ENCODE data around the gene SMC3.
"Not testable (repeated sequence)": the region's sequence is repeated elsewhere in the genome, so short reads cannot be mapped to it uniquely, and the experiment has no call there.

SMC3 gene

DNA sequence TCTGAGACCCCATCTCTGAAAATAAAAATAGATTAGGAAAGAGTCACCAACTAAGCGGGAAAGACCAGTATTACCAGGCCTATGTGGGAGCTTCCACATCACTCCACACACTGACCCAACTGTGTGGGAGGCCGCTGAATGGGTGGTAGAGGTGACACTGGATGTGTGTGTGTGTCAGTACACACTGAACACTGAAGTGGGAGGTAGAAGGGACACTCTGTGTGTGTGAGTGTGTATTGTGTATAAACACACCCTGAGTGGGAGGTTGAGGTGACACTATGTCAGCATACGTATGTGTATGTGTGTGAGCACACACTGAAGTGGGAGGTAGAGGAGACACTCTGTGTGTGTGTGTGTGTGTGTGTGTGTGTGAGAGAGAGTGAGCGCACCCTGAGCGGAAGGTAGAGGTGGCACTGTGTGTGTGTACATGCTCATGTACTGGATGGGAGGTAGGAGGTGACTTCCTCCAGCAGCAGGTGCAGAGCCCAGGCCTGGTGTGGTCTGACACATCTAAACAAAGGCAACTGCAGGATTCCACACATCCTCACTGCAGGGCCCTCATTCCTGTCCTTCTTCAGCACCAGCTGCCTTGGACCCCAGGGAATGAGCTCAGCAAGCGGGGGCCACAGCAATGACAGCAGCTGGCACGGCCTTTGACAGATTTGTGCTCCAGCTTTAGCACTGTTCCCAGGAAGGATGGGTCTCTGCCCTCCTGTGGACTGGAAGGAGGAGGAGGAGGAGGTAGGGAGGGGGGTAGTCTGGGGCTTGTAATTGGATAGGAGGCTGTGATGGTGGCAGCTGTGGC lies 50.1 kb downstream of the SMC3 start:
- no peak for TF ChIP-seq POLR2A (IDR thresholded peaks at IDR 0.05; ENCODE audit: low read depth, low read length)
- FAIRE-seq: no peak
- DNase-seq (ENCODE audit: insufficient read length, low spot score): no peak

DNA sequence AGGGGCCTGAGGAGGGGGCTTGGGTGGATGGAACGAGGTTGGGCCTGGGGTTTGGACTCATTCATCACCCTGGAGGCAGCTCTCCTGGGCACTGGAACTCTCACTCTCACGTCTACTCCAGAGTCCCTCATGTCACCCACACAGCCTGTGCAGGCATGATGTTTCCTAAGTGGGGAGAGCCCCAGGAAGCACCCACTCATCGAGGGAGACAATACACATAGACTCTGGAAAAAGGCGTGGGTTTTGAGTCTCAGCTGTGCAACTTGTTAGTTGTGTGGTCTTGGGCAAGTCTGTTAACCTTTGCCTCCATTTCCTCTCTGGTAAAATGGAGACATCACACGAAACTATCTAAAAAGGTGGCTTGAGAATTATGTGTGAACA lies 50.7 kb downstream of the SMC3 start:
- no peak for TF ChIP-seq POLR2A (IDR thresholded peaks at IDR 0.05; ENCODE audit: low read depth, low read length)
- FAIRE-seq: no peak
- DNase-seq (ENCODE audit: insufficient read length, low spot score): no peak

DNA sequence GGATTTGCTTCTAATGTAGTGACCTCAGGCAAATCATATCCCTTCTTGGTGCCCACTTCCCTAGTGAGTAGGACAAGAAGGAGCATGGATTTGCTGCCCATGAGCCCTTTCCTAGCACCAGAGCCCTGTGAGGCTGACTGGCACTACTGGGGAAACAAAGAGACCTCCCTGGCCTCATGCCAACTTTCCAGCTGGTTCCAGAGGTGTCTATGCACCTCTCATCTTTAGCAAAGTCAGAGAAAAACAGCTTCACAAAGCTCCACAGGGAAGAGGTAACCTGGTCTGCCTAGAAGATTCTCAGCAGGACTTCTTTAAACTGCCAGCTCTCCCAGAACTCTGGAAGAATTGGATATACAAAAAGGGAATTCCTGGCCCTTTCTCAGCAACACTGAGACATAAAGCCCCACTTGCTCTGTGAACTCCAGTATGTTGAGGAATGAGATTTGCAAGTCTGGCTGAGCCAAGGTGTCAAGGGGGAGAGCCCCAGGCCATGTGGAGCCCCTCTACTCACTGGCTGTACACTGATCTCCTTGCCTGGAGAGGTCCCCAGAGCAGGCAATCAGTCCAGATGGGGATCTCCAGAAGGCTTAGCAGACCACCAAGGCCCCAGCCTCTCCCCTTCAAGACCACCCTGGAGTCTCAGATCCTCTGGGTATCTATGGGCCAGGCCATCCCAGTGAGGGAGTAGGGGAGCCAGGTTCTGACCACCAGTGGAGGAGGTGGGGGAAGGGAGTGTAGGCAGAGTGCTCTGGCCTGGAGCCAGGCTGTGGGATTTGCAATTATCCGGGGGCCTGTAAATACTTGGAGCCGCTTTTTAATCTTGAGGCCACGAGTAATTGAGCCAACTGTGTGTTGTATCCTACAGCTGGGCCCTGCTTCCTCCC lies 52.3 kb downstream of the SMC3 start:
- no peak for TF ChIP-seq POLR2A (IDR thresholded peaks at IDR 0.05; ENCODE audit: low read depth, low read length)
- DNase-seq (ENCODE audit: insufficient read length, low spot score) (no peak), FAIRE-seq (no peak)

DNA sequence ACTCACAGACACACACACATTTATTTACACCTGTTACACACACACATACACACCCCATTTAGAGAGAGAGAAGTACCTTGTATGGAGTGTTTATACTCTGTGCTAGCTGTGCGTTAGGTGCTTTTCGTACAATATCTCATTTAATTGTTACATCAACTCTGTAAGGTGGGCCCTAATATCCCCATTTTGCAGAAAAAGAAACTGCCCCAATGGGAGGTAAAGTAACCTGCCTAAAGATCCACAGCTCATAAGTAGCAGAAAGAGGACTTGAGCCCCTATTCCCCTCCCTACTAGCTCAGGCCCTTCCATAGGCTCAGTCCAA lies 52.9 kb downstream of the SMC3 start:
- no peak for TF ChIP-seq POLR2A (IDR thresholded peaks at IDR 0.05; ENCODE audit: low read depth, low read length)
- FAIRE-seq (no peak), DNase-seq (ENCODE audit: insufficient read length, low spot score) (no peak)

DNA sequence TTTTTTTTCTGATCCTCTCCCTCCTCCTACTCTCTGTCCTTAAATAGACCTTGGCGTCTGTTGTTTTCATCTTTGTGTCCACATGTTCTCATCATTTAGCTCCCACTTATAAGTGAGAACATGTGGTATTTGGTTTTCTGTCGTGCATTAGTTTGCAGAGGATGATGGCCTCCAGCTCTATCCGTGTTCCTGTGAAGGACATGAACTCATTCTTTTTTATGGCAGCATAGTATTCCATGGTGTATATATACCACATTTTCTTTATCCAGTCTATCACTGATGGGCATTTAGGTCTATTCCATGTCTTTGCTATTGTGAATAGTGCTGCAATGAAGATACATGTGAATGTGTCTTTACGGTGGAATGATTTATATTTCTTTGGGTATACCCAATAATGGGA lies 55.8 kb downstream of the SMC3 start:
- not testable (repeated sequence) for FAIRE-seq

DNA sequence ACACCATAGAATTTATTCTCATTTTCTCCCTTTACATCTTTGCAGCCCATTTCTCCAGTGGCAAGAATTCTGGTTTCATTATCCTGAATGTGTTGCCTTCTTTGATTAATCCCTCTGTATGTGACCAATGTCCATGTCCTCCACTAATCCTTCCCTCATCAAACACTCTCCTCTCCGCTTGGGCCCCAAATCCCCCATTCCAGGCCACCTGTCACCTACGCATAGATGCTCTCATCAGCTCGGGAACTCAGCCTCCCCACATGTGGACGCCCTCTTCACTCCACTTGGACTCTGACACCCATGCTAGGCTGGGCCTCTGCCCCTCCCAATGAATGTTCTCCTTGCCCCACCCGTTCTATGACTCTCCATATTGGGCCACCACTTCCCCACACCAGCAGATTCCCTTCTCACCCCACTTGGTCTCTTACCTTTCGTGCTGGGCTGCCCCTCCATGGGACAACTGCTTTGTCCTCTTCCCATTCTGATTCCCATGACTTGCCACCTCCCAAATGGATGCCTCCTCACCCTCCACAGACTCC lies 57.9 kb downstream of the SMC3 start:
- TF ChIP-seq POLR2A (IDR thresholded peaks at IDR 0.05; ENCODE audit: low read depth, low read length): no peak
- FAIRE-seq: no peak
- no peak for DNase-seq (ENCODE audit: insufficient read length, low spot score)

More for the DNA sequence above, 55.8 kb downstream of the SMC3 start:
- DNase-seq (ENCODE audit: insufficient read length, low spot score): not testable (repeated sequence)

DNA sequence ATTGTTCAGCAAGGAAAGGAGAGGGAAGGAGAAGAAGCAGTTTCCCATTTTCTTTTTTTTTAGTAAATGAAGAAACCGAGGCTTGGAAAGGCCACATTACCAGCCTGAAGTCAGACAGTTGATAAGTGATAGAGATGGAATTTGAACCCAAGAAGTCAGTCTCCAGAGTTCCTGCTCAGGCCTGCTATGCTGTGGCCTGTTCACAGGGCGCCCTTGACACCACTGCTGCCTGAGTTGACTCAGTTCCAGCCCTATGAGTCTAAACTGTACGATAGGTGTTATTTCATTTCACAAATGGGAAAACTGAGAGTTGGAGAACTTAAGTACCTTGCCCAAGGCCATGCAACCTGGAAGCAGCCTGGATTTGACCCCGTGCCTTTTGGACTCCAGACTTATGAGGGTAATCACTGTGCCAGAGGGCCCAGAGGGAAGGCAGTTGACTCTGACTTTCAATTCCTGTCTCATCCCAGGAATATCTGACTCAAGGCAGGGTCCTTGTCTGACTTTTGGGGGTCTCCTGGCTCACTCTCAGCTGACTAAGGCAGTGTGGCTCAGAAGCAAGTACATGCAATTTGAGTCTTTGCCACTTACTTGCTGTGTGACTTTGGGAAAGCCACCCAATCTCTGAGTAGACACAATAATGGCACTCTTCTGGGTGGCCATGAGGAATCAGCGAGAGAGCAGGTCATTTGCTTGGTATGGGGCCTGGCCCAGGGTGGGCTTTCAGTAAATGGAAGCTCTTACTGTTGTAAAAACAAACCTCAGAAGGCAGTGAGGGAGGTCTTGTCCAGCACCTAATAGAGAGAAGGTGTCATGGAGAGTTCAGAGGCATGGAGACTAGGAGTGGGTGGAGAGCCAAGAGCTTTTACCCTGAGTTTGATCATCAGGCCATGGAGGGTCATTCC lies 58.7 kb downstream of the SMC3 start:
- no peak for FAIRE-seq
- TF ChIP-seq POLR2A (IDR thresholded peaks at IDR 0.05; ENCODE audit: low read depth, low read length): no peak
- DNase-seq (ENCODE audit: insufficient read length, low spot score): no peak

DNA sequence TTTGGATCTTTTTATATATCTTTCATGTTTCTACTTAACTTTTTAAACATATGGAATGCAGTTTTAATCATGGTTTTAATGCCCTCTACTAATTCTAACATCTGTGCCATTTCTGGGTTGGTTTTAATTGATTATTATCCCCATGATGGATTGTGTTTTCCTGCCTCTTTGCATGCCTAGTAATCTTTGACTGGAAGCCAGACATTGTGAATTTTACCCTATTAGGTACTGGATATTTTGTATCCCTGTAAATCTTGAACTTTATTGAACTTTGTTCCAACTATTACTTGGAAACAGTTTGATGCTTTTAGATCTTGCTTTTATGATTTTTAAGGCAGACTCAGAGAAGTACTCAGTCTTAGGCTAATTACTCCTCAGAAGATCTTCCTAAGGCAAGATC lies 60.7 kb downstream of the SMC3 start:
- FAIRE-seq (no peak), DNase-seq (ENCODE audit: insufficient read length, low spot score) (no peak)

DNA sequence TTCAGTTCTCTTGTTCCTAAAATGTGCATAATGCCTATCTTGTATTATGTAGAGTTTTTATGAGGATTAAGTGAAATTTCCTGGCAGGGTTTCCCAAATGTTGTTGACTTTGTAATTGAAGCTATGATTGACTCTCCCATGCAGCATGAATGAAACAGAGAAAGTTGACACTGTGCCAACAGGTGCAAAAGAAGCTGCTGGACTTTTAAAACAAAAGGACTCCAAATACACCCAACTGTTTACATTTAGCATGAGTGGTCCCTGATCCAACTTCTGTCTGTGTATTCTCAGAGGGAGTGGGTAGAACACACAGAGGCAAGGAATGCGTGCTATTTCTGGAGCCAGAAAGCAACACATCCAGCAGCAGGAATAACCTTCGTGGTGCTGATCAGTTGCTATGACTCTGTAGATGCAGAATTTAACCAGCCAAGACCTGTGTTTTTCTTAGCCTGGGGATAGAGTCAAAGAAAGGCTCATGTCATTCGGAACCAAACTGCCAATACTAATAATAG lies 62.2 kb downstream of the SMC3 start:
- no peak for TF ChIP-seq POLR2A (IDR thresholded peaks at IDR 0.05; ENCODE audit: low read depth, low read length)
- FAIRE-seq: no peak
- no peak for DNase-seq (ENCODE audit: insufficient read length, low spot score)

More for the DNA sequence above, 60.7 kb downstream of the SMC3 start:
- TF ChIP-seq POLR2A (IDR thresholded peaks at IDR 0.05; ENCODE audit: low read depth, low read length): no peak

DNA sequence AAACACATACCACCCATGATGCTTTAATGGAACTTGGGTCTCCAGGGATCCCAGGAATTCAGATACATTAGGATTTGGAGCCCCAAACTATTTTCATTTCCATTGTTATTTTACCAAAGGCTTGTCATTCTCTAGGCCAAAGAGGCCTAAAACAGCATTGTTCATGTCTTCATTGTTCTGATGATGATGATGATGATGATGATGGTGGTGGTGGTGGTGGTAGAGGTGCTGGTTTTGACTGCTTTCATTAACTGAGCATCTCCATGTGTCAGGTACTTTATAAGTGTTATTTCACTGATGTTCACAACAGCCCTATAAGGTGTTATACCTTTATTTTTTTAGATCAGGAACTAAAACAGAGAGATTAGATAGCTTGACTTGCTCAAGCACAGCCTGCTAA lies 64.4 kb downstream of the SMC3 start:
- TF ChIP-seq POLR2A (IDR thresholded peaks at IDR 0.05; ENCODE audit: low read depth, low read length): no peak
- no peak for DNase-seq (ENCODE audit: insufficient read length, low spot score)
- FAIRE-seq: no peak

DNA sequence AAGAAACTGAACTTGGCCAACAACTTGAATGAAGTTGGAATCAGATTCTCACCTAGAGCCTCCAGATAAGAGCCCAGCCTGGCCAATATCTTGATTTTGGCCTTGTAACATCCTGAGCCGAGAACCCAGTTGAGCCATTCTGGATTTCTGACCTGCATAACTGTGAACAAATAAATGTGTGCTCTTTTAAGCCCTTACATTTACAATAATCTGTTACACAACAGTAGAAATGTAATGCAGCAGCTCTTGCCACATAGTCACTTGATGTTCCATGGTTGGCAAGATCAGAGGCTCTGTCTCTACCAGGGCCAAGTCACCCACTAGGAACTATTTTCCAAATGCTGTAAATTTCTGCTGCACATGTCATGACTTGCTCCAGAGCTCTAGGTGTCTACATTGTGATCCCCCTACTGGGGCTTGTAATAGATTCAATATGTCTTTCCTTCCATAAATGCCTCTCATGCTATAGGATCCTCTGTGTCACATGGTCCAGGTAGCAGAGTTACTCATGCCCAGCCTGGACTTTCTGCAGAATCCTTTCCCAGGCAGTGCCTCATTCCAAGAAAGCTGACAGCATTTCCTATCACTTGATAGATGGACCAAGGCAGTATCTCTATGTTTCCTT lies 65.2 kb downstream of the SMC3 start:
- no peak for DNase-seq (ENCODE audit: insufficient read length, low spot score)
- no peak for FAIRE-seq
- TF ChIP-seq POLR2A (IDR thresholded peaks at IDR 0.05; ENCODE audit: low read depth, low read length): no peak

DNA sequence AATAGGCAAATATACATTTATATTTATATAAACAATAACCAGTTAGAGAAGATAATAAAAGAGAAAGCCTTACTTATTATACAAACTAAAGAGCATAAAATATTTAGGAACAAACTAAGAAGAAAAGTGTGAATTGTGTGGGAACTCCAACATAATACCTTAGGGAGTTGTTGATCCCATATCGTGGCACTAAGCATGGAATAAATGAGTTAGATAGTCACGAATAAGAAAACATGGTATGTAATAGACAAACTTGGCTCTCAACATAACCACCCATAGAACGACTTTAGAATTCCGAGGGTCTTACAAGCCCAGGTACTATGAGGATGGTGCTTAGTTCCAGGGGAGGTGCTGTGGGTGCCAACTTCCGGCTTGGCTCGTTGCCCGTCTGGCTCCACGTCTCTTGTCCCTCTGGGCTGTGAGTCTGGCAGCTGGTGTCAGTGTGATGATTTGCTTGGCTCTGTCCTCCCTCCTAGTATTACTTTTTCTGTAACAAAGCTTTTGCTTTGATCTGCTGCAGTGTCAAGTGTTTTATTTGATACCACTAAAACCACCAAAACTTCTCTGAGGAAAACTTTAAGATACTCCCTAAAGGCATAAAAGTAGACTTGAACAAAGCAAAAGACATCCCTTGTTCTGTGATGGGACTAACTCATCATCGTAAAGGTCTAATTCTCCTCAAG lies 67.2 kb downstream of the SMC3 start:
- no peak for TF ChIP-seq POLR2A (IDR thresholded peaks at IDR 0.05; ENCODE audit: low read depth, low read length)
- DNase-seq (ENCODE audit: insufficient read length, low spot score): no peak
- FAIRE-seq: no peak

DNA sequence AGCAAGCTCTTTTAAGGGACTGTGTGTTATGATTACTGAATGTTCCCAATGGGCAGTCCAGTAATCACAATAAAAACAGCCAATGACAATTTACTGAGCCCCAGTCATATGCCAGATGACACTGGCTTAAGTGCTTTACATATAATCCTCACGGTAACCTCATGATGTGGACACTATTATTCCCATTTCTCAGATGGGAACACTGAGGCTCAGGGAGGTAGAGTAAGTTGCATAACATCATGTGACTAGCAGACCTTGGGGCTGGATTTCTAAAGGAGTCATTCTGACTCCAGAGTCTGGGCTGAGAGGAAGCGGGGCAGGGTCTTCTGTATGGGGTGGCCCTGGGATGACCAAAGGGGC lies 69.1 kb downstream of the SMC3 start:
- TF ChIP-seq POLR2A (IDR thresholded peaks at IDR 0.05; ENCODE audit: low read depth, low read length): no peak
- no peak for FAIRE-seq
- no peak for DNase-seq (ENCODE audit: insufficient read length, low spot score)

Data from H54 (cell line).